CD14-positive monocyte (primary cell): ENCODE results near the gene ITPK1. TPM values are rescaled to one million over a fixed set of nuclear protein-coding genes. Genes with fewer than 3 reads are reported as not detected.

Experiments used
- DNase-seq, 3 donors: peaks; one replicate each; pipeline ENCODE4 v3.0.0-alpha.2; 2011 to 2022
- H2AFZ ChIP-seq: 2 replicates; pipeline ENCODE4 v1.6.0; 2012; ENCODE audit warnings: mild to moderate bottlenecking, low read depth, low read length, inconsistent platforms; ENCODE audit not compliant: insufficient read depth, poor library complexity, severe bottlenecking
- H3K27ac ChIP-seq, 2 donors: 1 replicate in 1 of 2; 2 replicates in 1 of 2; pipeline ENCODE4 v1.5.1; 2012 to 2013; ENCODE audit warnings: low read length in 2 of 2, control low read depth in 1 of 2, inconsistent platforms in 1 of 2, low read depth in 1 of 2, mild to moderate bottlenecking in 1 of 2
- H3K27me3 ChIP-seq, 2 donors: one replicate each; pipeline versions ENCODE4 v1.6.0 to v1.6.1; 2011 to 2013; ENCODE audit warnings: low read length in 2 of 2; ENCODE audit not compliant: control insufficient read depth in 2 of 2, insufficient read depth in 2 of 2
- H3K36me3 ChIP-seq, 2 donors: replicated peaks in 1 of 2; 1 replicate in 1 of 2; 2 replicates in 1 of 2; pipeline versions ENCODE4 v1.5.1 to v1.6.1; 2012 to 2013; ENCODE audit warnings: low read length in 2 of 2, control low read depth in 1 of 2, inconsistent platforms in 1 of 2, mild to moderate bottlenecking in 1 of 2; ENCODE audit not compliant: insufficient read depth in 2 of 2, control insufficient read depth in 1 of 2
- H3K4me1 ChIP-seq, 2 donors: 1 replicate in 1 of 2; 2 replicates in 1 of 2; pipeline versions ENCODE4 v1.5.1 to v1.6.1; 2012 to 2013; ENCODE audit warnings: low read length in 2 of 2, control low read depth in 1 of 2, inconsistent platforms in 1 of 2, mild to moderate bottlenecking in 1 of 2, moderate library complexity in 1 of 2; ENCODE audit not compliant: insufficient read depth in 2 of 2, control insufficient read depth in 1 of 2
- H3K4me2 ChIP-seq: replicated peaks from 2 replicates; pipeline ENCODE3; 2012; ENCODE audit warnings: low read length, moderate library complexity, mild to moderate bottlenecking; ENCODE audit not compliant: poor library complexity, severe bottlenecking; ENCODE audit errors: extremely low read depth
- H3K4me3 ChIP-seq, 3 experiments: fragments of 200-600 bp in 1 of 3; sonication (generic) in 1 of 3; replicated peaks in 1 of 3; 1 replicate in 2 of 3; 2 replicates in 1 of 3; pipeline ENCODE4 v1.5.1; 2011 to 2013; ENCODE audit warnings: low read length in 3 of 3, mild to moderate bottlenecking in 3 of 3, control low read depth in 2 of 3, low read depth in 2 of 3, inconsistent platforms in 1 of 3, moderate library complexity in 1 of 3
- H3K79me2 ChIP-seq: 2 replicates; pipeline ENCODE4 v1.6.0; 2012; ENCODE audit warnings: mild to moderate bottlenecking, control low read depth, inconsistent platforms, low read length, moderate library complexity; ENCODE audit not compliant: insufficient read depth
- H3K9ac ChIP-seq: 2 replicates; pipeline ENCODE4 v1.6.0; 2017; ENCODE audit warnings: low read length, mild to moderate bottlenecking; ENCODE audit not compliant: insufficient read depth, poor library complexity, severe bottlenecking
- H3K9me3 ChIP-seq, 2 donors: replicated peaks in 1 of 2; 1 replicate in 1 of 2; 2 replicates in 1 of 2; pipeline versions ENCODE4 v1.5.1 to v1.6.1; 2012 to 2013; ENCODE audit warnings: low read length in 2 of 2, control low read depth in 1 of 2; ENCODE audit not compliant: control insufficient read depth in 1 of 2, insufficient read depth in 1 of 2
- H4K20me1 ChIP-seq: 2 replicates; pipeline ENCODE4 v1.6.0; 2012; ENCODE audit warnings: mild to moderate bottlenecking, low read length, control low read depth, moderate library complexity; ENCODE audit not compliant: insufficient read depth
- H3K27ac Mint-ChIP-seq, 7 donors: one replicate each; pipeline ENCODE4 v1.8.0; 2020; ENCODE audit warnings: mild to moderate bottlenecking in 7 of 7, mixed read lengths in 7 of 7, moderate library complexity in 6 of 7, inconsistent platforms in 2 of 7
- H3K27me3 Mint-ChIP-seq, 3 donors: one replicate each; pipeline ENCODE4 v1.8.0; 2021 to 2022; ENCODE audit warnings: low read depth in 3 of 3, mild to moderate bottlenecking in 3 of 3, mixed read lengths in 3 of 3, moderate library complexity in 3 of 3, inconsistent platforms in 1 of 3
- H3K36me3 Mint-ChIP-seq, 2 donors: one replicate each; pipeline ENCODE4 v1.8.0; 2020; ENCODE audit warnings: mixed read lengths in 2 of 2, inconsistent platforms in 1 of 2, mild to moderate bottlenecking in 1 of 2
- H3K4me1 Mint-ChIP-seq: one replicate; pipeline ENCODE4 v1.8.0; 2020; ENCODE audit warnings: mild to moderate bottlenecking, mixed read lengths
- H3K4me3 Mint-ChIP-seq, 2 donors: one replicate each; pipeline ENCODE4 v1.8.0; 2020; ENCODE audit warnings: mild to moderate bottlenecking in 2 of 2, mixed read lengths in 2 of 2, moderate library complexity in 1 of 2
- H3K9me3 Mint-ChIP-seq, 7 donors: one replicate each; pipeline ENCODE4 v1.8.0; 2020 to 2022; ENCODE audit warnings: mixed read lengths in 7 of 7, mild to moderate bottlenecking in 6 of 7, moderate library complexity in 6 of 7, inconsistent platforms in 2 of 7
- CTCF ChIP-seq: fragments of 200-600 bp; IDR thresholded peaks from one replicate; pipeline ENCODE4 v1.8.0; 2022; ENCODE audit warnings: antibody characterized with exemption, mild to moderate bottlenecking
- WGBS: methylation state at CpG from one replicate; pipeline ENCODE4 v1.1.5; 2013; ENCODE audit warnings: missing lambda C conversion rate; ENCODE audit not compliant: insufficient coverage; 5-methylcytosine and 5-hydroxymethylcytosine counted together
- intact Hi-C, 2 donors: fragments of 100-400 bp; cut with micrococcal nuclease; formaldehyde crosslinking; loops; one replicate each; pipeline versions ENCODE4 v1.15.0 to v1.15.1; 2023
- polyA plus RNA-seq, 3 donors: library from polyadenylated mRNA; depleted of rRNA in 1 of 3; unstranded in 2 of 3; stranded (reverse) in 1 of 3; fragments of 300-500 nt in 2 of 3; fragments of >200 nt in 1 of 3; fragmentation: Illumina TruSeq in 2 of 3; gene quantifications; 1 replicate in 2 of 3; 2 replicates in 1 of 3; pipeline ENCODE4 v1.2.3, GENCODE V29; 2012 to 2021

ITPK1 gene
- polyA plus RNA-seq, 3 donors: 57.1 to 144 (median 63.0) TPM

DNA sequence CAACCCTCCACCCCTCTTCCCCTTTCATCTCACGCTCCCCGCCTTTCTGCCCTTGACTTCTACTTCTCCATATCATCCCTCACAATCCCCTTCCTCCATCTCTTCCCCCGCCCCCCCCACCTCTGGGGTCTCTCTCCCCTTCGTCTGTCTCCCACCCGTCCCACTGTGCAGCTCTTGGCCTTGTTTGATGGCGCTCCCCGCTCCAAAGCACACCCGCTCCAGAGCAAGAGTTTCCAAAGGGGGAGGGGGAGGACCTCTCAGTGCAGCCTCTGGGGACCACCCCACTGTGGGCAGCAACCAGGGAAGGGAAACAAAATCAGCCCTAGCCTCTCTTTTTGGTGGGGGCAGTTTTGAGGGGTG lies 192.0 kb downstream of the ITPK1 start:
- H3K27ac ChIP-seq: no peak overlapping the region
- H3K36me3 ChIP-seq: no peaks in the 10 kb centered on the region
- H2AFZ ChIP-seq: no peak overlapping the region
- H4K20me1 ChIP-seq: peaks cover 5% of the 10 kb centered on the region
- H3K36me3 Mint-ChIP-seq: no peaks in the 10 kb centered on the region
- no peaks in the 10 kb centered on the region for H3K4me1 ChIP-seq
- peak overlapping the region in 1 of 2 donors; percentile 53 for H3K4me3 Mint-ChIP-seq
- no peak overlapping the region for H3K4me2 ChIP-seq
- H3K9me3 Mint-ChIP-seq: peaks cover 0 to 5% (median 0%) of the 10 kb centered on the region in 7 donors
- H3K9me3 ChIP-seq: no peaks in the 10 kb centered on the region
- peaks cover 16 to 45% (median 36%) of the 10 kb centered on the region in 3 donors for H3K27me3 Mint-ChIP-seq
- no peaks in the 10 kb centered on the region for H3K4me1 Mint-ChIP-seq
- DNase-seq: no peak
- no peak for TF ChIP-seq CTCF
- peaks cover 5 to 15% of the 10 kb centered on the region in 2 donors for H3K27me3 ChIP-seq
- H3K4me3 ChIP-seq: no peak overlapping the region
- no peak overlapping the region for H3K27ac Mint-ChIP-seq
- WGBS: no CpG with 5 or more reads among the region's 8 CpGs
- no peaks in the 10 kb centered on the region for H3K79me2 ChIP-seq
- H3K9ac ChIP-seq: no peak overlapping the region
- intact Hi-C loops: no loop called here

DNA sequence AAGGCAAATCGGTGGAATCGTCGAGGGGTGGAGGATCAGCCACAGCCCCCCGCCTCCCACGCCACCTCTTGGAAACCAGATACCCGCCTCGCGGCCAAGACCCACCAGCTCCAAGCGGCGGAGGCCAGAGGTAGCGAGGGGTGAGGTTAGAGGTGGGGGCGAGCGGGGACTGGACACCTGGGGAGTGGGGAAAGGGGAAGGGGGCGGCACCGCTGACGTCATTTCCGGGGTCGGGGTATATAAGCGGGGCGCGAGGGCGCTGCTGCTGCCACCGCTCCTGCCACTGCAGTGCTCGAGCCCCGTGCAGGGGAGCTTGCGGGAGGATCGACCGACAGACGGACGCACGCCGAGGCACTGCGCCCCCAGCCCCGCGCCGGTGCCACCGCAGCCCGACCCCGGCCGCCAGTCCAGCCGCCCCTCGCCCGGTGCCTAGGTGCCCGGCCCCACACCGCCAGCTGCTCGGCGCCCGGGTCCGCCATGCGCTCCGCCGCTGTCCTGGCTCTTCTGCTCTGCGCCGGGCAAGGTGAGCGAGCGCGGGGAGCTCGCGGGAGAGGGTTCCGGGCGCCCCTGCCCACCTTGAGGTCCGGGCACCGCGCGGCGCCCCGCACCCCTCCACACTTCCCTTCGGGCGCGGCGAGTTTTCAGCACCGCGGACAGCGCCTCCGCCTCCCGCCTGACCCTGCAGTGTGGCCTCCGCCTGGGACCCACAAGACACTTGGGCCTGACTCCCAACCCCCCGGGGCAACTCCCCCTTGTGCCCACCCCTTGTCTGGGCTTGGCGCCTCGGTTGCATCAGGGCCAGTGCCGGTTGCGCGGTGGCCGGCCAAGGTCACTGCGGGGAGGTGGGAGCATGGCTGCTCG lies 192.6 kb downstream of the ITPK1 start, which contains the start of gene CHGA:
TSS of gene CHGA (plus strand) at position 268 of the 861 bp plus-strand sequence. CDS start at position 478, 210 bp downstream.
- peak; percentile 15 to 40 (median 28) for DNase-seq
- Histone ChIP-seq H3K4me2 (no peak within 1 kb of the TSS), H3K9ac (no peak within 1 kb of the TSS), H3K79me2 (no peaks in the 10 kb centered on the region), H3K27me3 (peaks cover 5 to 15% of the 10 kb centered on the region in 2 donors), H2AFZ (no peak within 1 kb of the TSS), H4K20me1 (peaks cover 4% of the 10 kb centered on the region), H3K27ac (no peak within 1 kb of the TSS), H3K4me3 (no peak within 1 kb of the TSS), H3K36me3 (no peaks in the 10 kb centered on the region), H3K4me1 (no peaks in the 10 kb centered on the region), H3K9me3 (no peaks in the 10 kb centered on the region)
- no peaks in the 10 kb centered on the region for H3K4me1 Mint-ChIP-seq
- H3K4me3 Mint-ChIP-seq: peak within 1 kb of the TSS; percentile 16 to 71
- 5% methylated on average over 76 of the region's 86 CpGs for WGBS
- no peak within 1 kb of the TSS for H3K27ac Mint-ChIP-seq
- peaks cover 0 to 5% (median 0%) of the 10 kb centered on the region in 7 donors for H3K9me3 Mint-ChIP-seq
- H3K36me3 Mint-ChIP-seq: no peaks in the 10 kb centered on the region
- intact Hi-C loops: no loop called here
- peaks cover 16 to 45% (median 36%) of the 10 kb centered on the region in 3 donors for H3K27me3 Mint-ChIP-seq
- no peak for TF ChIP-seq CTCF
